ENCODE measurements around the gene SURF1. TPM values are rescaled to one million over a fixed set of nuclear protein-coding genes. Genes with fewer than 3 reads are reported as not detected.

SURF1 gene
- total and polyA plus RNA-seq, 10 of the 15 experiments (the other 5 are each of a cell fraction or from before 2014, with no cell fraction given), result 17.9 to 46.4 (median 29.6) TPM

DNA sequence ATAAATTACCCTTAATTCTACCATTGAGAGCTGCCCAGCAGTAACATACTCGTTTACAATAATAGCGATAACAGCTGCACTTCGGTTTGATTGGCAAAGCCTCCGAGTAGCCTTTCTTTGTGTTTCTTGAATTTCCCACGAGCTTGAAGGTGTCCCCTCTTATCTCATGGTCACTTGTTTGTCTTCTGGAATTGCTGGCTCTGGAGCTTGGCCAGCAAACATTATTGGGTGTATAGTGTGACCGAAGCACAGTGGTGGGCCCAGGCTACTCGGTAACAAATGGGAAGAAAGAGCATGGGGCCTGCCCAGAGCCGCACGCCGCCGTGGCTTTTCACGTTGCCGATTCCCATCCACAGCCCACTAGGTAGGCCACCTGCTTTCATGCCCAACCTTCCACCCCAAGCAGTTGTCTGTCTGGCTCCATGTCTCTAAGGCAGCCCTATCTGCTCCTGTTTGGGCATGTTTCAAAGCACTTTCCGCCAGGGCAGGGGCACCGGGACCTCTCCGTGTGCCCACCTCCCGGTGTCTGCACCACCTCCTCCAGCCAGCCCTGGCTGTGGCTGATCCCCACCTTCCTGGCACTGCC lies 28.5 kb upstream of the SURF1 start:
- Histone ChIP-seq H3K9ac (ENCODE audit: control insufficient read depth, insufficient read depth, low read length) (no peak overlapping the region), H4K20me1 (ENCODE audit: control insufficient read depth, insufficient read depth) (no peaks in the 10 kb centered on the region), H3K79me2 (ENCODE audit: control insufficient read depth, insufficient read depth, low read length) (no peaks in the 10 kb centered on the region), H3K9me3 (replicated peaks; ENCODE audit: control insufficient read depth, insufficient read depth, low read length) (no peaks in the 10 kb centered on the region), H2AFZ (ENCODE audit: control insufficient read depth, low read depth, low read length) (no peak overlapping the region), H3K4me3 (no peak overlapping the region), H3K27me3 (replicated peaks in 1 of 2; ENCODE audit: control insufficient read depth in 2 of 2, insufficient read depth in 2 of 2, low read length in 1 of 2) (no peaks in the 10 kb centered on the region), H3K4me2 (ENCODE audit: control insufficient read depth, insufficient read depth) (no peak overlapping the region), H3K4me1 (ENCODE audit: control insufficient read depth, insufficient read depth, low read length) (no peaks in the 10 kb centered on the region), H3K36me3 (ENCODE audit: control insufficient read depth in 2 of 2, insufficient read depth in 2 of 2, low read length in 1 of 2) (no peaks in the 10 kb centered on the region), H3K27ac (ENCODE audit: control insufficient read depth, insufficient read depth) (no peak overlapping the region)
- CTCF ChIA-PET, result no interaction called here
- SMC1A ChIA-PET (ENCODE audit: uncharacterized antibody, unreplicated experiment), result no interaction called here
- 82% methylated on average over 17 of the region's 17 CpGs for WGBS (ENCODE audit: insufficient coverage, insufficient replicate concordance, low lambda C conversion rate, missing lambda C conversion rate)
- BruUV-seq (replicated peaks), result no TSS peak
- FAIRE-seq (no peak), ATAC-seq (no peak), DNase-seq (ENCODE audit: low read depth, low spot score) (no peak)
- RAD21 ChIA-PET (ENCODE audit: unreplicated experiment), result no interaction called here
- intact Hi-C loops (cut with micrococcal nuclease; ENCODE audit: unreplicated experiment), result no loop called here
- in situ Hi-C loops (cut with MboI), result no loop called here
- POLR2A ChIA-PET, result no interaction called here
- TF ChIP-seq KAT2A (conservative IDR thresholded peaks at IDR 0.05; ENCODE audit: control insufficient read depth, low read depth, low read length) (no peak), NR2F1 (conservative IDR thresholded peaks at IDR 0.05) (no peak), HDAC2 (IDR thresholded peaks at IDR 0.05) (no peak), SMC3 (IDR thresholded peaks at IDR 0.05; ENCODE audit: borderline replicate concordance, low read length) (no peak), NFIC (IDR thresholded peaks at IDR 0.05; ENCODE audit: low read depth, low read length) (no peak), IKZF1 (conservative IDR thresholded peaks at IDR 0.05) (no peak)
- TF ChIP-seq, protein P1, sequence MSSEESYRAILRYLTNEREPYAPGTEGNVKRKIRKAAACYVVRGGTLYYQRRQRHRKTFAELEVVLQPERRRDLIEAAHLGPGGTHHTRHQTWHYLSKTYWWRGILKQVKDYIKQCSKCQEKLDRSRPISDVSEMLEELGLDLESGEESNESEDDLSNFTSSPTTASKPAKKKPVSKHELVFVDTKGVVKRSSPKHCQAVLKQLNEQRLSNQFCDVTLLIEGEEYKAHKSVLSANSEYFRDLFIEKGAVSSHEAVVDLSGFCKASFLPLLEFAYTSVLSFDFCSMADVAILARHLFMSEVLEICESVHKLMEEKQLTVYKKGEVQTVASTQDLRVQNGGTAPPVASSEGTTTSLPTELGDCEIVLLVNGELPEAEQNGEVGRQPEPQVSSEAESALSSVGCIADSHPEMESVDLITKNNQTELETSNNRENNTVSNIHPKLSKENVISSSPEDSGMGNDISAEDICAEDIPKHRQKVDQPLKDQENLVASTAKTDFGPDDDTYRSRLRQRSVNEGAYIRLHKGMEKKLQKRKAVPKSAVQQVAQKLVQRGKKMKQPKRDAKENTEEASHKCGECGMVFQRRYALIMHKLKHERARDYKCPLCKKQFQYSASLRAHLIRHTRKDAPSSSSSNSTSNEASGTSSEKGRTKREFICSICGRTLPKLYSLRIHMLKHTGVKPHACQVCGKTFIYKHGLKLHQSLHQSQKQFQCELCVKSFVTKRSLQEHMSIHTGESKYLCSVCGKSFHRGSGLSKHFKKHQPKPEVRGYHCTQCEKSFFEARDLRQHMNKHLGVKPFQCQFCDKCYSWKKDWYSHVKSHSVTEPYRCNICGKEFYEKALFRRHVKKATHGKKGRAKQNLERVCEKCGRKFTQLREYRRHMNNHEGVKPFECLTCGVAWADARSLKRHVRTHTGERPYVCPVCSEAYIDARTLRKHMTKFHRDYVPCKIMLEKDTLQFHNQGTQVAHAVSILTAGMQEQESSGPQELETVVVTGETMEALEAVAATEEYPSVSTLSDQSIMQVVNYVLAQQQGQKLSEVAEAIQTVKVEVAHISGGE (CRISPR knock-in tag; IDR thresholded peaks at IDR 0.05), result no peak
- TF ChIP-seq, protein P2, sequence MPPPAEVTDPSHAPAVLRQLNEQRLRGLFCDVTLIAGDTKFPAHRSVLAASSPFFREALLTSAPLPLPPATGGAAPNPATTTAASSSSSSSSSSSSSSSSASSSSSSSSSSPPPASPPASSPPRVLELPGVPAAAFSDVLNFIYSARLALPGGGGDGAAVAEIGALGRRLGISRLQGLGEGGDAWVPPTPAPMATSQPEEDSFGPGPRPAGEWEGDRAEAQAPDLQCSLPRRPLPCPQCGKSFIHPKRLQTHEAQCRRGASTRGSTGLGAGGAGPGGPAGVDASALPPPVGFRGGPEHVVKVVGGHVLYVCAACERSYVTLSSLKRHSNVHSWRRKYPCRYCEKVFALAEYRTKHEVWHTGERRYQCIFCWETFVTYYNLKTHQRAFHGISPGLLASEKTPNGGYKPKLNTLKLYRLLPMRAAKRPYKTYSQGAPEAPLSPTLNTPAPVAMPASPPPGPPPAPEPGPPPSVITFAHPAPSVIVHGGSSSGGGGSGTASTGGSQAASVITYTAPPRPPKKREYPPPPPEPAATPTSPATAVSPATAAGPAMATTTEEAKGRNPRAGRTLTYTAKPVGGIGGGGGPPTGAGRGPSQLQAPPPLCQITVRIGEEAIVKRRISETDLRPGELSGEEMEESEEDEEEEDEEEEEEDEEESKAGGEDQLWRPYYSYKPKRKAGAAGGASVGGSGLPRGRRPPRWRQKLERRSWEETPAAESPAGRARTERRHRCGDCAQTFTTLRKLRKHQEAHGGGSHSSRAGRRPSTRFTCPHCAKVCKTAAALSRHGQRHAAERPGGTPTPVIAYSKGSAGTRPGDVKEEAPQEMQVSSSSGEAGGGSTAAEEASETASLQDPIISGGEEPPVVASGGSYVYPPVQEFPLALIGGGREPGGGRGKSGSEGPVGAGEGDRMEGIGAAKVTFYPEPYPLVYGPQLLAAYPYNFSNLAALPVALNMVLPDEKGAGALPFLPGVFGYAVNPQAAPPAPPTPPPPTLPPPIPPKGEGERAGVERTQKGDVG (CRISPR knock-in tag; IDR thresholded peaks at IDR 0.05), result no peak
- TF ChIP-seq, protein P3, sequence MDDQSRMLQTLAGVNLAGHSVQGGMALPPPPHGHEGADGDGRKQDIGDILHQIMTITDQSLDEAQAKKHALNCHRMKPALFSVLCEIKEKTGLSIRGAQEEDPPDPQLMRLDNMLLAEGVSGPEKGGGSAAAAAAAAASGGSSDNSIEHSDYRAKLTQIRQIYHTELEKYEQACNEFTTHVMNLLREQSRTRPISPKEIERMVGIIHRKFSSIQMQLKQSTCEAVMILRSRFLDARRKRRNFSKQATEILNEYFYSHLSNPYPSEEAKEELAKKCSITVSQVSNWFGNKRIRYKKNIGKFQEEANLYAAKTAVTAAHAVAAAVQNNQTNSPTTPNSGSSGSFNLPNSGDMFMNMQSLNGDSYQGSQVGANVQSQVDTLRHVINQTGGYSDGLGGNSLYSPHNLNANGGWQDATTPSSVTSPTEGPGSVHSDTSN (IDR thresholded peaks at IDR 0.05; ENCODE audit: insufficient replicate concordance, low read depth, low read length), result no peak
